Stimulated activated CD8-positive, alpha-beta memory T cell treated with anti-CD3 and anti-CD28 coated beads, Interleukin-15, amount 100 ng/mL, for 1 hour (primary cell): ENCODE measurements around the gene NUB1.

Experiments used
- DNase-seq: peaks from one replicate; pipeline ENCODE4 v3.0.0-alpha.2; 2020; ENCODE audit warnings: low read depth

The NUB1 gene

GRCh38 chr7:151404216-151405011 lies 62.8 kb downstream of the NUB1 start:
- DNase-seq: no peak

DNA sequence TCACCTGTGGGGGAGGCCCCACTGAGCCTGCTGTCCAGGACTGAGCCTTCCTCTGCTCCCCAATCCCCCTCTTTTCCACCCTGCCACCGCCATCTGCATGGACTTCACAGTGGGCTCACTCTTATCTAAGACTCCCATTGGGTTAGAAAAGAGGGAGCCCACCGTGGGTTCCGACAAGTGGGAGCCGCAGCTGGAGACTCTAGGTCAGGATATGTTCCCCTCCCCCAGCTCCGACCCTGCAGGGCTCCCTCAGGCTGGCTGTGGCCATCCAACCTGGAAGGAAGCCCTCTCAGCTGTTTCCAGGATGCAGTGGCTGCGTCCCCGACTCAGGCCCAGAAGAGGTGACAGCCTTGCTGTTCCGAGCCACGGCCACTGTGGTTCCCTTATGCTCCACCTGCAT lies 63.4 kb downstream of the NUB1 start:
- DNase-seq: no peak

DNA sequence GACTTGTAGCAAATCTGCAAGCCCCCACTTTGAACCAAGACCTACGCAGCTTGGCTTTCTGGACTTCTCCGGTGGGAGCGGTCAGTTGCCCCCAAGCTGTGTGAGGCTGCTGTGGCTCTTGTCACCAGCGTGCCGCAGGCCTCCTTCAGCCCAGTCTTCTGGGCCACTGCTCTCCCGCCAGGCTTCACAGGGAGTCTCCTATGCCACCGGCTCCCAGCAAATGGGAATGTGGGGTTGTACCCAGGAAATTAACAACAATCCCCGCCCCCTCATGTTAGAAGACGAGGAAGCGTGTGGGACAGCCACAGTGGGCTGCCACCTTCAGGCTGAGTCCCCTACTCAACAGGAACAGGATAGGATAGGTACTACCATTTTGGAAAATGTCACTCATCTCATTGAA lies 64.0 kb downstream of the NUB1 start:
- DNase-seq: no peak

DNA sequence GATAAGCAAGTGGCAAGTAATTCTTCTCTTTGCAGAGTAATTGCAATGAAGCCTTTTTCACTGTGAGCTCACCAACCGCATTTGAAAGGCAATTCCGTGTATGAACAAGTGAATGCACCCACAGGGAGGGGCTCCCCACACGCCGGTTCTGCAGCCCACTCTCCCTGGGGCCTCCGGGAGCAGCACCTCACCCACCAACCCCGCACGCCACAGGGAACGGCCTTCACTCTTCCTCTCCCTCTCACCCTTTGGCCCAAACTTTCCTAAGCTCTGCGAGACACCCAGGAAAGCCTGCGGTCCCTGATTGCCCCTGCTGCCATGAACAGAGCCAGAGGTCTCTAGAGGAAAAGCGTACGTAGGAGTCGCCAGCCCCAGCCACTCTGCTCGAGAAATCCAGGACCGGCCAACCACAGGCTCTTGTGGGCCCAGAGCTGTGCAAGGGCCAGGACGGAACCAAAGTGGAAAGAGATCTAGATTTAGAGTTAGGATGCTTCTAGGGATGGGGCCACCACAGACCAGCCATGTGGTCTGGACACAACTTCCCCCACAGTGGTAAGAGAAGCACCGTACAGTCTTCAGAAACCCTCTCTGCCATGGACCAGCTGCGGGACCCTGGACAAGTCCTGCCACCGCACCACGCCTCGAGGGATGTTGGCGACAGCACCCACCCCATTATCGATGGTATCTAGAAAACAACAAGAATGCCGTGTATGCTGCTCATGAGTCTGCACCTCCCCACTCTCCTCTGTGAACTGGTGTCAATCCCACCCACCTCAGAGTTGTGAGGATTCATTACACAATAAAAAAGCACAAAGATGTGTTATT lies 64.7 kb downstream of the NUB1 start:
- DNase-seq: no peak

DNA sequence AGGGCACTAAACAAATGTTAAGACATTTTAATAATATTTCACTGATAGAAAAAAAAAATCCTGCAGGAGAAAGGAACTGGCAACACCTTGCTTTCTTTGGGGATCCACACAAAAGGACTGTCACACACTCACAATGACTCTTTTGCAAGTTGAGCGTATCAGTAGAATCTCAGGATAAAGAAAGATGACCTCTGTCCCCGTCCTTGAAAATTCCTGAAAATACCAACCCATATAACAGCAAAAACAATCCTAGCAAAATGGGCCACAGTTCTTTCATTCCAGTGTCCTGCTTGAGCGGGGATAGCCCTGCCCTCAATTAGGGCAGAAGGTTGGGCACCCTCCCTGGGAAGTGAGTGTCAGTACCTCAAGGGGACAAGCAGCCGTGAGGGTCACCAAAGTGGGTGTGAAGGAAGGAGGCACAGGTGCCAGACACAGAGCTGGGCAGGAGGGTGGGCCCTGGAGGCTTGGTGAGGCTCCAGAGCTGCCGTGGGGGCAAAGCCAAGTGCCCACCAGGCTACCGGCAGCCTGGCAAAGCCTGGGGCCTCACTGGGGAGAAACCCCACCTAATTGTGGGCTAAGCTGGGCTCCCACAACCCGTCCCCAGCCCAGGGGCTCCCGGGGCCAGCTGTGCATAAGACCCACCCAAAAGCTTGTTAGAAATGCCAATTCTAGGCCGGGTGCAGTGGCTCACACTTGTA lies 65.4 kb downstream of the NUB1 start:
- DNase-seq: no peak

DNA sequence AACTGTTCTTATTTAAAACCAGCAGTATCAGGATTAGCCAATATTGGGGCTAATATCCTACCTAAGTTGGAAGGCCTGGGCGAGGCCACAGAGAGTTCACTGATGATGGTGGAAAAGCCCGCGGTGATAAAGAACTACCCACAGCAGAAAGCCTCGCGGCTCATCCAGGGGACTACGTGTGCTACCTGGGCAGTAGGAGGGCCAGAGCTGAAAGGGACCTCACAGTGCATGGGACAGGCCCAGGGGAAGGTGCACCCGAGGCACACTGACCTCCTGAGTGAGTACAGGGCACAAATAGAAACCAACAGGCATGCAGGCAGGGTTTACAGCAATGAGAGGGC lies 66.9 kb downstream of the NUB1 start:
- DNase-seq: no peak

GRCh38 chr7:151408839-151409666 lies 67.4 kb downstream of the NUB1 start:
- peak; percentile 18 for DNase-seq

GRCh38 chr7:151409667-151410404 lies 68.2 kb downstream of the NUB1 start, which contains the start of gene WDR86:
WDR86 (minus strand) TSS chr7:151410038; CDS start chr7:151409589, 449 bp downstream.
- no peak for DNase-seq

GRCh38 chr7:151410405-151411390 lies 69.1 kb downstream of the NUB1 start:
- DNase-seq: no peak

- no peak for DNase-seq
Measured at GRCh38 chr7:151411551-151411950, 69.9 kb downstream of the NUB1 start.

GRCh38 chr7:151412318-151412717 lies 70.7 kb downstream of the NUB1 start:
- no peak for DNase-seq

GRCh38 chr7:151413241-151413640 lies 71.6 kb downstream of the NUB1 start:
- DNase-seq: no peak

DNA sequence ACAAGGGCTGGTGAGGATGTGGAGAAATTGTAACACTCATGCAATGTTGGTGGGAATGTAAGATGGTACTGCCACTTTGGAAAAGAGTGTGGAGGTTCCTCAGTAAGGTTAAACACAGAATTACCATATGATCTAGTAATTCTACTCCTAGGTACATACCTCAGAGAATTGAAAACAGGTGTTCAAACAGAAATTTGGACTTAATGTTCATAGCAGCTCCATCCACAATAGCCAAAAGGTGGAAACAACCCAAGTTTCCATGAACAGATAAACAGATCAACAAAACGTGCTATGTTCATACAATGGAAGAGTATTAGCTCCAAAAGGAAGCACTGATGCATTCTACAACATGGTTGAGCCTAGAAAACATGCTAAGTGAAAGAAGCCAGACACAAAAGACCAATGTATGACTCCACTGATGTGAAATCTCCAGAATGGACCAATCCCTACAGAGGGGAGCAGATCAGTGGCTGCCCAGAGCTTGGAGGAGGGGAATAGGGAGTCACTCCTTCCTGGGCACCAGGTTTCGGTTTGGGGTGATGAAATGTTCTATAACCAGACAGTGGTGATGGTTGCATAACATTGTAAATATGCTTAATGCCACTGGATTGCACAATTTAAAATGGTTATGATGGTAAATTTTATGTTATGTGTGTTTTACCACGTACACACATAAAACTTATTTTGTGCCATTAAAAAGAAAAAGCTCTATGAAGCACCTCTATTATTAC lies 73.9 kb downstream of the NUB1 start:
- DNase-seq: no peak

- DNase-seq: no peak
Measured at GRCh38 chr7:151416112-151416940, 74.7 kb downstream of the NUB1 start.

DNA sequence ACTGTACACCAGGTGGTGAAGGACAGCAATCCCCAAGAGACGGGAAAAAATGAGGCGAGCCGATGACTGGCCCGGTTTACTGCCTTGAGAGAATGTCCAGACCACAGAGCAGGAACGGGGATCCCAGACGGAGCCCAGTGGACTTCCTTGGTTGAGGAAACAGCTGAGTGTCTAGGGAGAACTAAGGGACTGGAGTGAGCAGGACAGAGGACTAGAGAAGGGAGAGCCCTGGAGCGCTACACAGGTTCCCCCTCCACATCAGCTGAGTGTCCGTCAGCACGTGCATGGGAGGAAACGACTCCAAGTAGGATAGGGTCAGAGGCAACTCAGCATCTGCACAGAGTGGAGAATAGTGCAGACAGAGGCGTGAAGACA lies 75.3 kb downstream of the NUB1 start:
- no peak for DNase-seq

DNA sequence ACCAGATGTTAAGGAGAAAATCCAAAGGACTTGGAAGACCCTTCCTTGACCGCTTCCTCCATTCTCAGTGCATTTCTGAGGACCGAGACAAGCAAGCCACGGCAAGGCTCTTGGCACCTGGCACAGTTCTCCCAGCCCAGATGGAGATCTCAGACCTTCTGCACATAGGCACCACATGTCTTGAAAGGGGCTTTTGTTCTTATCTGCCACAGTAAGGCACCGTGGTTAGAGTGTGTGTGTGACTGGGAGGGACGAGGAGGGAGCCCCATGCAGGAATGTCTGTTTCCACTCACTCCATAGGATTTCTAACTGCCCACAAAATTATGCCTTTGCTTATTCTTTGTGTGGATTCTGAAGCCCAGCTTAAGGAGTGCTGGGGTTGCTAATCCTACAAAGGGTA lies 78.5 kb downstream of the NUB1 start:
- DNase-seq: no peak

- DNase-seq: no peak
Measured at GRCh38 chr7:151422212-151422611, 80.6 kb downstream of the NUB1 start.

GRCh38 chr7:151423226-151423625 lies 81.6 kb downstream of the NUB1 start:
- no peak for DNase-seq
